ENCODE measurements around the gene DEPDC1. TPM values are rescaled to one million over a fixed set of nuclear protein-coding genes. Genes with fewer than 3 reads are reported as not detected.

The DEPDC1 gene, protein sequence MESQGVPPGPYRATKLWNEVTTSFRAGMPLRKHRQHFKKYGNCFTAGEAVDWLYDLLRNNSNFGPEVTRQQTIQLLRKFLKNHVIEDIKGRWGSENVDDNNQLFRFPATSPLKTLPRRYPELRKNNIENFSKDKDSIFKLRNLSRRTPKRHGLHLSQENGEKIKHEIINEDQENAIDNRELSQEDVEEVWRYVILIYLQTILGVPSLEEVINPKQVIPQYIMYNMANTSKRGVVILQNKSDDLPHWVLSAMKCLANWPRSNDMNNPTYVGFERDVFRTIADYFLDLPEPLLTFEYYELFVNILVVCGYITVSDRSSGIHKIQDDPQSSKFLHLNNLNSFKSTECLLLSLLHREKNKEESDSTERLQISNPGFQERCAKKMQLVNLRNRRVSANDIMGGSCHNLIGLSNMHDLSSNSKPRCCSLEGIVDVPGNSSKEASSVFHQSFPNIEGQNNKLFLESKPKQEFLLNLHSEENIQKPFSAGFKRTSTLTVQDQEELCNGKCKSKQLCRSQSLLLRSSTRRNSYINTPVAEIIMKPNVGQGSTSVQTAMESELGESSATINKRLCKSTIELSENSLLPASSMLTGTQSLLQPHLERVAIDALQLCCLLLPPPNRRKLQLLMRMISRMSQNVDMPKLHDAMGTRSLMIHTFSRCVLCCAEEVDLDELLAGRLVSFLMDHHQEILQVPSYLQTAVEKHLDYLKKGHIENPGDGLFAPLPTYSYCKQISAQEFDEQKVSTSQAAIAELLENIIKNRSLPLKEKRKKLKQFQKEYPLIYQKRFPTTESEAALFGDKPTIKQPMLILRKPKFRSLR
- polyA plus RNA-seq (2011; rRNA removed), result 19.7 and 33.6 TPM in 2 replicates
- 4.8 and 5.2 TPM in 2 replicates for polyA plus RNA-seq (2012; cell fraction: cytosol; rRNA removed)
- polyA plus RNA-seq (2012; cell fraction: nucleus; rRNA removed), result 2.4 and 3.4 TPM in 2 replicates
- 18.0 to 20.7 TPM (median 18.2 TPM) in 3 replicates for polyA plus RNA-seq (2017; fragmentation: RNase III; extraction: RNeasy Plus Mini Kit Qiagen cat#74134 plus additional on column Dnase treatment)
- 6.1 and 6.9 TPM in 2 replicates for polyA minus RNA-seq (2011; rRNA and poly(A)+ RNA removed)

DNA sequence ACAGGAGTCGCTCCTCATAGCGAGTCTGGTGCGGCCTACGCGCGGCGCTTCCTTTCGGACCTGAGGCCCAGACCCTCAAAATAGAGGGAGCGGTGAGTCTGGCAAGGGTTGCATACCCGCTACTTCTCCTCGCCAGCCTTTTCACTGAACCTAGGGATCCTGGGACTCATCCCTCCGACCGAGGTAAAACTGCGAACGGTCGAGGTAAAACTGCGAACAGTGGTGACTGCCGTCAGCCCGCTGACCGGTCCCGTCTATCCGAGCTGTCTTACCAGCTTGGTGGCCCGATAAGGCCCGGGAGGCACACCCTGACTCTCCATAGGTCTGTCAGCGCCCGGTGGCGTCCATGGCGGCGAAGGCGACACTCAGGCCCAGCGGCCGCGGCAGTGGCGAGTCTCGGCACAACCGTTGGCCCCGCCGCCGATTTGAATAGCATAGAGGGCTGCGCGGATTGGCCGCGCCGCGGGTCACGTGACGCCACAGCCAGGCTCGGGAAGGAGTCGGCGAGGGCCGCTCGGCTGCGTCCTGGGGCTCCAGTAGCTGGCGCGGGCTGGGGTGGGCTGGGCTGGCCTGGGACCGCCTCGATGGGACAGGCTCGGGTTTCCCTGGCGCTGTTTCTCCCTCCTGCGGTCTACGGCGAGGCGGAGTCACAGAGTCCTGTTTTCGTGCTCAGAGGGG, at the start of gene DEPDC1:
Gene DEPDC1 (minus strand): TSS at position 403 of the 678 bp plus-strand sequence. CDS start 83 bp downstream, at position 320.
- 1% methylated on average over 9 of the region's 64 CpGs for WGBS (ENCODE audit: missing lambda C conversion rate)
- peaks cover 12% of the 10 kb centered on the region; the same call in 2 of the 3 replicates for H3K4me1 ChIP-seq
- POLR2A ChIA-PET, result no interaction called here
- peak; percentile 98 to 99 for ATAC-seq
- peak within 1 kb of the TSS; percentile 84 for H3K4me3 ChIP-seq
- CTCF ChIA-PET, result interaction anchor here (1.0 kb wide), 1 partner anchor 17 kb away, joined by 3 read pairs; no protein-coding TSS in a partner anchor
- H3K4me2 ChIP-seq, result peak within 1 kb of the TSS; percentile 93
- FAIRE-seq, result no peak
- no peaks in the 10 kb centered on the region for H3K9me3 ChIP-seq
- peak; percentile 80 to 91 for DNase-seq (ENCODE audit: low read depth in 1 of 2, low spot score in 1 of 2)
- H3K27ac ChIP-seq, result peak within 1 kb of the TSS; percentile 83 to 90
- TF ChIP-seq RNF2 (IDR thresholded peaks at IDR 0.05; ENCODE audit: borderline replicate concordance, low read depth), result no peak
- no peak for TF ChIP-seq RFX5 (IDR thresholded peaks at IDR 0.05)
- no peak for TF ChIP-seq ESRRA (IDR thresholded peaks at IDR 0.05; ENCODE audit: borderline replicate concordance, low read length)
- no peak for TF ChIP-seq TFCP2L1 (CRISPR knock-in tag; IDR thresholded peaks at IDR 0.05)
- TF ChIP-seq, protein P1, sequence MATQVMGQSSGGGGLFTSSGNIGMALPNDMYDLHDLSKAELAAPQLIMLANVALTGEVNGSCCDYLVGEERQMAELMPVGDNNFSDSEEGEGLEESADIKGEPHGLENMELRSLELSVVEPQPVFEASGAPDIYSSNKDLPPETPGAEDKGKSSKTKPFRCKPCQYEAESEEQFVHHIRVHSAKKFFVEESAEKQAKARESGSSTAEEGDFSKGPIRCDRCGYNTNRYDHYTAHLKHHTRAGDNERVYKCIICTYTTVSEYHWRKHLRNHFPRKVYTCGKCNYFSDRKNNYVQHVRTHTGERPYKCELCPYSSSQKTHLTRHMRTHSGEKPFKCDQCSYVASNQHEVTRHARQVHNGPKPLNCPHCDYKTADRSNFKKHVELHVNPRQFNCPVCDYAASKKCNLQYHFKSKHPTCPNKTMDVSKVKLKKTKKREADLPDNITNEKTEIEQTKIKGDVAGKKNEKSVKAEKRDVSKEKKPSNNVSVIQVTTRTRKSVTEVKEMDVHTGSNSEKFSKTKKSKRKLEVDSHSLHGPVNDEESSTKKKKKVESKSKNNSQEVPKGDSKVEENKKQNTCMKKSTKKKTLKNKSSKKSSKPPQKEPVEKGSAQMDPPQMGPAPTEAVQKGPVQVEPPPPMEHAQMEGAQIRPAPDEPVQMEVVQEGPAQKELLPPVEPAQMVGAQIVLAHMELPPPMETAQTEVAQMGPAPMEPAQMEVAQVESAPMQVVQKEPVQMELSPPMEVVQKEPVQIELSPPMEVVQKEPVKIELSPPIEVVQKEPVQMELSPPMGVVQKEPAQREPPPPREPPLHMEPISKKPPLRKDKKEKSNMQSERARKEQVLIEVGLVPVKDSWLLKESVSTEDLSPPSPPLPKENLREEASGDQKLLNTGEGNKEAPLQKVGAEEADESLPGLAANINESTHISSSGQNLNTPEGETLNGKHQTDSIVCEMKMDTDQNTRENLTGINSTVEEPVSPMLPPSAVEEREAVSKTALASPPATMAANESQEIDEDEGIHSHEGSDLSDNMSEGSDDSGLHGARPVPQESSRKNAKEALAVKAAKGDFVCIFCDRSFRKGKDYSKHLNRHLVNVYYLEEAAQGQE (IDR thresholded peaks at IDR 0.05), result no peak
- no peak for TF ChIP-seq CEBPB (IDR thresholded peaks at IDR 0.05)
- no peak for TF ChIP-seq POLR2AphosphoS2 (conservative IDR thresholded peaks at IDR 0.05; ENCODE audit: low read length)
- TF ChIP-seq MYC (IDR thresholded peaks at IDR 0.05; ENCODE audit: borderline replicate concordance, low read length), result no peak
- TF ChIP-seq HEYL (CRISPR knock-in tag; IDR thresholded peaks at IDR 0.05), result no peak
- TF ChIP-seq PHF8 (IDR thresholded peaks at IDR 0.05; ENCODE audit: borderline replicate concordance, low read depth), result peak; percentile 18; the same call in 1 of the 2 replicates
- no peak for TF ChIP-seq ZC3H11A (IDR thresholded peaks at IDR 0.05)
- no peak for TF ChIP-seq HES2 (IDR thresholded peaks at IDR 0.05)
- TF ChIP-seq HOXB13 (CRISPR knock-in tag; IDR thresholded peaks at IDR 0.05; ENCODE audit: low read depth), result no peak
- no peak for TF ChIP-seq GATA3 (IDR thresholded peaks at IDR 0.05; ENCODE audit: borderline replicate concordance)
- no peak for TF ChIP-seq EP300 (IDR thresholded peaks at IDR 0.05)
- no peak for TF ChIP-seq FOXS1 (CRISPR knock-in tag; IDR thresholded peaks at IDR 0.05)
- TF ChIP-seq MAX (IDR thresholded peaks at IDR 0.05), result peak; percentile 47
- no peak for TF ChIP-seq ZSCAN20 (CRISPR knock-in tag; IDR thresholded peaks at IDR 0.05)
- no peak for TF ChIP-seq RARB (CRISPR knock-in tag; IDR thresholded peaks at IDR 0.05)
- no peak for TF ChIP-seq ZNF302 (CRISPR knock-in tag; IDR thresholded peaks at IDR 0.05)
- TF ChIP-seq, protein P2, sequence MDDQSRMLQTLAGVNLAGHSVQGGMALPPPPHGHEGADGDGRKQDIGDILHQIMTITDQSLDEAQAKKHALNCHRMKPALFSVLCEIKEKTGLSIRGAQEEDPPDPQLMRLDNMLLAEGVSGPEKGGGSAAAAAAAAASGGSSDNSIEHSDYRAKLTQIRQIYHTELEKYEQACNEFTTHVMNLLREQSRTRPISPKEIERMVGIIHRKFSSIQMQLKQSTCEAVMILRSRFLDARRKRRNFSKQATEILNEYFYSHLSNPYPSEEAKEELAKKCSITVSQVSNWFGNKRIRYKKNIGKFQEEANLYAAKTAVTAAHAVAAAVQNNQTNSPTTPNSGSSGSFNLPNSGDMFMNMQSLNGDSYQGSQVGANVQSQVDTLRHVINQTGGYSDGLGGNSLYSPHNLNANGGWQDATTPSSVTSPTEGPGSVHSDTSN (IDR thresholded peaks at IDR 0.05), result no peak
- TF ChIP-seq HOXA7 (CRISPR knock-in tag; IDR thresholded peaks at IDR 0.05), result no peak
- peak; percentile 95 for TF ChIP-seq USF2 (IDR thresholded peaks at IDR 0.05)
- peak; percentile 48; the same call in 1 of the 2 replicates for TF ChIP-seq HDAC2 (IDR thresholded peaks at IDR 0.05)
- TF ChIP-seq, protein P3, sequence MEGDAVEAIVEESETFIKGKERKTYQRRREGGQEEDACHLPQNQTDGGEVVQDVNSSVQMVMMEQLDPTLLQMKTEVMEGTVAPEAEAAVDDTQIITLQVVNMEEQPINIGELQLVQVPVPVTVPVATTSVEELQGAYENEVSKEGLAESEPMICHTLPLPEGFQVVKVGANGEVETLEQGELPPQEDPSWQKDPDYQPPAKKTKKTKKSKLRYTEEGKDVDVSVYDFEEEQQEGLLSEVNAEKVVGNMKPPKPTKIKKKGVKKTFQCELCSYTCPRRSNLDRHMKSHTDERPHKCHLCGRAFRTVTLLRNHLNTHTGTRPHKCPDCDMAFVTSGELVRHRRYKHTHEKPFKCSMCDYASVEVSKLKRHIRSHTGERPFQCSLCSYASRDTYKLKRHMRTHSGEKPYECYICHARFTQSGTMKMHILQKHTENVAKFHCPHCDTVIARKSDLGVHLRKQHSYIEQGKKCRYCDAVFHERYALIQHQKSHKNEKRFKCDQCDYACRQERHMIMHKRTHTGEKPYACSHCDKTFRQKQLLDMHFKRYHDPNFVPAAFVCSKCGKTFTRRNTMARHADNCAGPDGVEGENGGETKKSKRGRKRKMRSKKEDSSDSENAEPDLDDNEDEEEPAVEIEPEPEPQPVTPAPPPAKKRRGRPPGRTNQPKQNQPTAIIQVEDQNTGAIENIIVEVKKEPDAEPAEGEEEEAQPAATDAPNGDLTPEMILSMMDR (IDR thresholded peaks at IDR 0.05), result no peak
- TF ChIP-seq, protein P4, sequence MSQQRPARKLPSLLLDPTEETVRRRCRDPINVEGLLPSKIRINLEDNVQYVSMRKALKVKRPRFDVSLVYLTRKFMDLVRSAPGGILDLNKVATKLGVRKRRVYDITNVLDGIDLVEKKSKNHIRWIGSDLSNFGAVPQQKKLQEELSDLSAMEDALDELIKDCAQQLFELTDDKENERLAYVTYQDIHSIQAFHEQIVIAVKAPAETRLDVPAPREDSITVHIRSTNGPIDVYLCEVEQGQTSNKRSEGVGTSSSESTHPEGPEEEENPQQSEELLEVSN (IDR thresholded peaks at IDR 0.05; ENCODE audit: borderline replicate concordance, low read depth), result peak; percentile 42; the same call in 1 of the 2 replicates
- TF ChIP-seq CHD2 (IDR thresholded peaks at IDR 0.05; ENCODE audit: low read length, partially characterized antibody), result no peak

Data from A549 (cell line).